Trophoblast cell (in vitro differentiated cells and primary cell): ENCODE measurements around the gene USP44.
"Not testable (repeated sequence)": the region's sequence is repeated elsewhere in the genome, so short reads cannot be mapped to it uniquely, and the experiment has no call there.

Experiments
- DNase-seq, 2 donors: peaks; one replicate each; pipeline ENCODE4 v3.0.0-alpha.2; 2016
- H2AFZ ChIP-seq: 2 replicates; pipeline ENCODE4 v1.6.1; 2013; ENCODE audit warnings: low read length, moderate library complexity, mild to moderate bottlenecking; ENCODE audit not compliant: insufficient read depth, poor library complexity
- H2AK5ac ChIP-seq: 2 replicates; pipeline ENCODE4 v1.6.1; 2013; ENCODE audit warnings: mild to moderate bottlenecking, low read length
- H2BK120ac ChIP-seq: 2 replicates; pipeline ENCODE4 v1.6.1; 2013; ENCODE audit warnings: low read length, mild to moderate bottlenecking, moderate library complexity; ENCODE audit not compliant: insufficient read depth, poor library complexity
- H2BK12ac ChIP-seq: 2 replicates; pipeline ENCODE4 v1.6.1; 2013; ENCODE audit warnings: mild to moderate bottlenecking, low read length, moderate library complexity
- H2BK5ac ChIP-seq: 2 replicates; pipeline ENCODE4 v1.6.1; 2013; ENCODE audit warnings: low read length, low read depth, moderate library complexity, mild to moderate bottlenecking; ENCODE audit not compliant: poor library complexity
- H3K14ac ChIP-seq: 2 replicates; pipeline ENCODE4 v1.6.1; 2013; ENCODE audit warnings: mild to moderate bottlenecking, low read length
- H3K18ac ChIP-seq: 2 replicates; pipeline ENCODE4 v1.6.1; 2013; ENCODE audit warnings: mild to moderate bottlenecking, low read length
- H3K23ac ChIP-seq: 2 replicates; pipeline ENCODE4 v1.6.1; 2013; ENCODE audit warnings: low read length
- H3K27ac ChIP-seq: 2 replicates; pipeline ENCODE4 v1.5.1; 2013; ENCODE audit warnings: low read depth, mild to moderate bottlenecking, inconsistent platforms, low read length, moderate library complexity
- H3K27me3 ChIP-seq: 2 replicates; pipeline ENCODE4 v1.6.1; 2013; ENCODE audit warnings: inconsistent platforms, mild to moderate bottlenecking, low read length, moderate library complexity; ENCODE audit not compliant: insufficient read depth
- H3K36me3 ChIP-seq, 2 experiments: 1 replicate in 1 of 2; 2 replicates in 1 of 2; pipeline ENCODE4 v1.6.1; 2013; ENCODE audit warnings: low read length in 2 of 2, mild to moderate bottlenecking in 2 of 2, moderate library complexity in 1 of 2; ENCODE audit not compliant: insufficient read depth in 2 of 2, control insufficient read depth in 1 of 2
- H3K4ac ChIP-seq: 2 replicates; pipeline ENCODE4 v1.6.1; 2013; ENCODE audit warnings: low read depth, mild to moderate bottlenecking, low read length, moderate library complexity
- H3K4me1 ChIP-seq, 2 experiments: 1 replicate in 1 of 2; 2 replicates in 1 of 2; pipeline ENCODE4 v1.6.1; 2013; ENCODE audit warnings: low read length in 2 of 2, mild to moderate bottlenecking in 2 of 2, moderate library complexity in 1 of 2; ENCODE audit not compliant: insufficient read depth in 2 of 2, control insufficient read depth in 1 of 2
- H3K4me2 ChIP-seq: 2 replicates; pipeline ENCODE4 v1.6.1; 2013; ENCODE audit warnings: inconsistent platforms, mild to moderate bottlenecking, low read length, moderate library complexity
- H3K4me3 ChIP-seq: 2 replicates; pipeline ENCODE4 v1.5.1; 2013; ENCODE audit warnings: mild to moderate bottlenecking, low read depth, low read length, inconsistent platforms
- H3K79me1 ChIP-seq: one replicate; pipeline ENCODE4 v1.6.1; 2013; ENCODE audit warnings: low read length
- H3K79me2 ChIP-seq: 2 replicates; pipeline ENCODE4 v1.6.1; 2013; ENCODE audit warnings: low read length, mild to moderate bottlenecking; ENCODE audit not compliant: control insufficient read depth, insufficient read depth, poor library complexity
- H3K9ac ChIP-seq: 2 replicates; pipeline ENCODE4 v1.6.1; 2013; ENCODE audit warnings: mild to moderate bottlenecking, low read length
- H3K9me3 ChIP-seq: 2 replicates; pipeline ENCODE4 v1.6.1; 2013; ENCODE audit warnings: low read depth, mild to moderate bottlenecking, control low read depth, inconsistent platforms, low read length; ENCODE audit not compliant: insufficient read depth
- H4K12ac ChIP-seq: 2 replicates; pipeline ENCODE4 v1.6.1; 2013; ENCODE audit warnings: low read depth, mild to moderate bottlenecking, low read length, moderate library complexity
- H4K8ac ChIP-seq: 2 replicates; pipeline ENCODE4 v1.6.1; 2013; ENCODE audit warnings: low read depth, mild to moderate bottlenecking, low read length, moderate library complexity
- H4K91ac ChIP-seq: one replicate; pipeline ENCODE4 v1.6.1; 2013; ENCODE audit warnings: low read depth, mild to moderate bottlenecking, low read length, moderate library complexity
- WGBS: extraction: QIAGEN DNeasy Blood & Tissue Kit; methylation state at CpG from one replicate; pipeline ENCODE4 v1.1.7; 2013; ENCODE audit warnings: missing lambda C conversion rate; ENCODE audit not compliant: insufficient read length, insufficient coverage; ENCODE audit errors: extremely low coverage; 5-methylcytosine and 5-hydroxymethylcytosine counted together

Gene USP44

DNA sequence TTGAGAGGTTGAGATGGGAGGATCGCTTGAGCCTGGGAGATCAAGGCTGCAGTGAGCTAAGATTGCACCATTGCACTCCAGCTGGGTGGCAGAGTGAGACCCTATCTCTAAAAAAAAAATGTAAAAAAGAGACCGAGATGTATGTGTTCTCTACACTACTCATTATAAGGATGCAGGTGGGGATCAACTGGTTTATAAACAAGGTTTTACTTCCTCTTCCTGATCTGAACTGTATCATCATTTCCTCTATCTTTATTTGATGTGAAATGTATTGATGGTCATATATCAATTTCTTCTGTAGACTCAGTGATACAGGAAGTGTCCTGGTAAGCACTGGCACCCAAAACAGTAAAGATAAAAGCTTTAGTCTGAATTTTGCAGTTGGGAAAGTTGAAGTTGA lies 20.1 kb upstream of the USP44 start:
- Histone ChIP-seq H2BK5ac (no peak overlapping the region), H3K4me2 (no peak overlapping the region), H4K91ac (no peak overlapping the region), H3K36me3 (no peaks in the 10 kb centered on the region), H3K4me1 (no peaks in the 10 kb centered on the region), H2BK120ac (no peak overlapping the region), H2AK5ac (no peak overlapping the region), H3K79me2 (no peaks in the 10 kb centered on the region), H3K23ac (no peak overlapping the region), H3K79me1 (no peaks in the 10 kb centered on the region), H3K27ac (no peak overlapping the region), H3K9ac (no peak overlapping the region), H4K12ac (no peak overlapping the region), H2AFZ (no peak overlapping the region), H3K14ac (no peak overlapping the region), H3K4ac (no peak overlapping the region), H3K4me3 (no peak overlapping the region), H3K18ac (no peak overlapping the region), H3K27me3 (no peaks in the 10 kb centered on the region), H3K9me3 (no peaks in the 10 kb centered on the region), H2BK12ac (no peak overlapping the region), H4K8ac (no peak overlapping the region)
- no CpG with 5 or more reads among the region's 2 CpGs for WGBS
- no peak for DNase-seq

DNA sequence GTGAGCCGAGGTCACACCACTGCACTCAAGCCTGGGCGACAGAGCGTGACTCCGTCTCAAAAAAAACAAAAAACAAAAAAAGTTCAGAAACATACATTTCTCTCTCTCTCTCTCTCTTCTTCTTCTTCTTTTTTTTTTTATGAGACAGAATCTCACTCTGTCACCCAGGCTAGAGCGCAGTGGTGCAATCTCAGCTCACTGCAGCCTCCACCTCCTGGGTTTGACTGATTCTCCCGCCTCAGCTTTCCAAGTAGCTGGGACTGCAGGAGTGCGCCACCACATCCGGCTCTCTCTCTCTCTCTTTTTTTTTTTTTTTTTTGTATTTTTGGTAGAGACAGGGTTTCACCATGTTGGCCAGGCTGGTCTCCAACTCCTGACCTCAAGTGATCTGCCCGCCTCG lies 16.8 kb upstream of the USP44 start:
- H3K23ac ChIP-seq, H2BK120ac ChIP-seq: not testable (repeated sequence)

DNA sequence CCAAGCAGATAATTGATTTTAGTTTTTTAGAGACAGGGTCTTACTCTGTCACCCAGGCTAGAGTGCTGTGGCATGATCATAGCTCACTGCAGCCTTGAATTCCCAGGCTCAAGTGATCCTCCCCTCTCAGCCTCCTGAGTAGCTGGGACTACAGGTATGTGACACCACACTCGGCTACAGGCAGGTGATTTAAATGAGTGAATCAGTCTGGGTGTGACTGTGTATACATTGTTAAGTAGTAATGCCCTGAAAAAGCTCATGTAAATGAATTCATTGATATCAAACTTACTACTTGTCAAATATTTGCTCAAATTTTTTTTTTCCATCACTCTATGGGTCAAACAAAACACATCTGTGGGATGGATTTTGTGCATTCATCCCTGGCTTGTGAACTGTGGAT lies 6.3 kb upstream of the USP44 start:
- H3K36me3 ChIP-seq, result no peaks in the 10 kb centered on the region
- no peak overlapping the region for H3K14ac ChIP-seq
- no peak overlapping the region for H3K18ac ChIP-seq
- H4K8ac ChIP-seq, result no peak overlapping the region
- no peak overlapping the region for H2BK12ac ChIP-seq
- no peaks in the 10 kb centered on the region for H3K79me1 ChIP-seq
- no peak overlapping the region for H2AK5ac ChIP-seq
- H2AFZ ChIP-seq, result no peak overlapping the region
- H4K91ac ChIP-seq, result no peak overlapping the region
- H2BK5ac ChIP-seq, result no peak overlapping the region
- no peak overlapping the region for H3K4me2 ChIP-seq
- H3K23ac ChIP-seq, result no peak overlapping the region
- H3K79me2 ChIP-seq, result no peaks in the 10 kb centered on the region
- H2BK120ac ChIP-seq, result no peak overlapping the region
- DNase-seq, result no peak
- no peak overlapping the region for H3K4me3 ChIP-seq
- no peak overlapping the region for H4K12ac ChIP-seq
- H3K4ac ChIP-seq, result no peak overlapping the region
- no peak overlapping the region for H3K9ac ChIP-seq
- H3K27ac ChIP-seq, result no peak overlapping the region
- H3K27me3 ChIP-seq, result no peaks in the 10 kb centered on the region
- no peaks in the 10 kb centered on the region for H3K4me1 ChIP-seq
- H3K9me3 ChIP-seq, result no peaks in the 10 kb centered on the region
- no CpG with 5 or more reads among the region's 1 CpG for WGBS

More for the DNA sequence above, 16.8 kb upstream of the USP44 start:
- not testable (repeated sequence) for H3K79me1 ChIP-seq, H3K4me1 ChIP-seq, H2BK12ac ChIP-seq, H3K36me3 ChIP-seq, H3K27me3 ChIP-seq, H3K4me3 ChIP-seq, H2AFZ ChIP-seq, H3K27ac ChIP-seq, H2BK5ac ChIP-seq, H4K8ac ChIP-seq, DNase-seq, H3K4me2 ChIP-seq, H2AK5ac ChIP-seq, H3K14ac ChIP-seq, H3K18ac ChIP-seq, H4K91ac ChIP-seq, H3K9me3 ChIP-seq, H3K79me2 ChIP-seq, H3K9ac ChIP-seq, H3K4ac ChIP-seq, H4K12ac ChIP-seq
- no CpG with 5 or more reads among the region's 10 CpGs for WGBS

GRCh38 chr12:95554532-95555071 lies 3.3 kb upstream of the USP44 start:
- Histone ChIP-seq H4K91ac (no peak overlapping the region), H4K12ac (no peak overlapping the region), H3K23ac (no peak overlapping the region), H2AK5ac (no peak overlapping the region), H3K27ac (no peak overlapping the region), H3K79me1 (no peaks in the 10 kb centered on the region), H3K9ac (no peak overlapping the region), H3K4ac (no peak overlapping the region), H3K9me3 (no peaks in the 10 kb centered on the region), H3K14ac (no peak overlapping the region), H3K79me2 (no peaks in the 10 kb centered on the region), H2BK5ac (no peak overlapping the region), H2AFZ (no peak overlapping the region), H3K18ac (no peak overlapping the region), H4K8ac (no peak overlapping the region), H3K27me3 (peaks cover 4% of the 10 kb centered on the region), H2BK120ac (no peak overlapping the region), H3K4me3 (no peak overlapping the region), H3K4me1 (no peaks in the 10 kb centered on the region), H3K4me2 (no peak overlapping the region), H3K36me3 (no peaks in the 10 kb centered on the region), H2BK12ac (no peak overlapping the region)
- WGBS, result no CpG with 5 or more reads among the region's 4 CpGs
- no peak for DNase-seq
